Liver (tissue), 9 donors: ENCODE measurements around the gene BRD4. TPM values are rescaled to one million over a fixed set of nuclear protein-coding genes. Genes with fewer than 3 reads are reported as not detected.

Source experiments
- DNase-seq: peaks from one replicate; pipeline ENCODE4 v3.0.0-alpha.2; 2017; ENCODE audit warnings: low spot score
- H3K27ac ChIP-seq, 2 donors: one replicate each; pipeline ENCODE4 v1.7.0; 2013; ENCODE audit warnings: inconsistent platforms in 2 of 2, low read length in 2 of 2, control low read depth in 1 of 2, low read depth in 1 of 2, mild to moderate bottlenecking in 1 of 2
- H3K27me3 ChIP-seq, 4 donors: one replicate each; pipeline versions ENCODE4 v1.6.1 to v1.7.0; 2013; ENCODE audit warnings: low read length in 3 of 4, inconsistent platforms in 1 of 4, mild to moderate bottlenecking in 1 of 4, moderate library complexity in 1 of 4; ENCODE audit not compliant: control insufficient read depth in 4 of 4, insufficient read depth in 4 of 4
- H3K36me3 ChIP-seq, 4 donors: one replicate each; pipeline versions ENCODE4 v1.6.1 to v1.7.0; 2013; ENCODE audit warnings: low read length in 3 of 4, mild to moderate bottlenecking in 3 of 4, low read depth in 1 of 4, moderate library complexity in 1 of 4; ENCODE audit not compliant: control insufficient read depth in 4 of 4, insufficient read depth in 3 of 4
- H3K4me1 ChIP-seq, 4 donors: one replicate each; pipeline versions ENCODE4 v1.6.1 to v1.7.0; 2013; ENCODE audit warnings: low read length in 3 of 4, mild to moderate bottlenecking in 3 of 4, moderate library complexity in 1 of 4; ENCODE audit not compliant: control insufficient read depth in 4 of 4, insufficient read depth in 4 of 4
- H3K4me3 ChIP-seq, 3 donors: one replicate each; pipeline versions ENCODE4 v1.6.1 to v1.7.0; 2013; ENCODE audit warnings: low read length in 3 of 3, control low read depth in 1 of 3, low read depth in 1 of 3, mild to moderate bottlenecking in 1 of 3
- H3K9ac ChIP-seq, 2 donors: one replicate each; pipeline ENCODE4 v1.7.0; 2013; ENCODE audit warnings: low read length in 2 of 2, mild to moderate bottlenecking in 2 of 2, moderate library complexity in 2 of 2, control low read depth in 1 of 2, low read depth in 1 of 2
- H3K9me3 ChIP-seq, 4 donors: one replicate each; pipeline versions ENCODE4 v1.6.1 to v1.7.0; 2013; ENCODE audit warnings: low read length in 3 of 4; ENCODE audit not compliant: control insufficient read depth in 4 of 4
- EGR1 ChIP-seq, 2 donors: IDR thresholded peaks; 2 replicates each; pipeline ENCODE4 v1.6.1; 2016 to 2018; ENCODE audit warnings: antibody characterized with exemption in 2 of 2, low read depth in 2 of 2
- FOXA2 ChIP-seq: IDR thresholded peaks from 2 replicates; pipeline ENCODE4 v1.6.1; 2016; ENCODE audit warnings: antibody characterized with exemption
- GABPA ChIP-seq, 2 donors: IDR thresholded peaks in 1 of 2; conservative IDR thresholded peaks in 1 of 2; 2 replicates each; pipeline ENCODE4 v1.6.1; 2016; ENCODE audit warnings: antibody characterized with exemption in 2 of 2, mild to moderate bottlenecking in 1 of 2, moderate library complexity in 1 of 2
- HNF4A ChIP-seq, 2 donors: conservative IDR thresholded peaks; 2 replicates each; pipeline ENCODE4 v1.6.1; 2016; ENCODE audit warnings: antibody characterized with exemption in 2 of 2, mild to moderate bottlenecking in 2 of 2
- HNF4G ChIP-seq: IDR thresholded peaks from 2 replicates; pipeline ENCODE4 v1.6.1; 2016; ENCODE audit warnings: antibody characterized with exemption
- JUND ChIP-seq, 2 donors: IDR thresholded peaks; 2 replicates each; pipeline ENCODE4 v1.6.1; 2016; ENCODE audit warnings: antibody characterized with exemption in 2 of 2
- NR2F2 ChIP-seq: IDR thresholded peaks from 2 replicates; pipeline ENCODE4 v1.6.1; 2016; ENCODE audit warnings: antibody characterized with exemption
- RAD21 ChIP-seq, 2 donors: IDR thresholded peaks; 2 replicates each; pipeline ENCODE4 v1.6.1; 2016; ENCODE audit warnings: antibody characterized with exemption in 2 of 2, mild to moderate bottlenecking in 2 of 2
- SP1 ChIP-seq: IDR thresholded peaks from 2 replicates; pipeline ENCODE4 v1.6.1; 2018; ENCODE audit warnings: antibody characterized with exemption, mild to moderate bottlenecking
- TAF1 ChIP-seq: conservative IDR thresholded peaks from 2 replicates; pipeline ENCODE4 v1.6.1; 2016; ENCODE audit warnings: antibody characterized with exemption, mild to moderate bottlenecking
- YY1 ChIP-seq: IDR thresholded peaks from 2 replicates; pipeline ENCODE4 v1.6.1; 2016; ENCODE audit warnings: antibody characterized with exemption, mild to moderate bottlenecking
- WGBS: extraction: QIAGEN DNeasy Blood & Tissue Kit; methylation state at CpG from one replicate; pipeline ENCODE4 v1.1.7; 2013; 5-methylcytosine and 5-hydroxymethylcytosine counted together
- polyA plus RNA-seq, 2 donors: library from polyadenylated mRNA; stranded (reverse) in 1 of 2; unstranded in 1 of 2; fragments of 200-250 nt in 1 of 2; fragments of >200 nt in 1 of 2; fragmentation: Nextera tagmentation in 1 of 2; extraction: Ambion mirVana in 1 of 2; gene quantifications; one replicate each; pipeline versions ENCODE4 v1.2.1 to v1.2.3, GENCODE V29; 2013 to 2015
- total RNA-seq, 2 donors: library from RNA; depleted of rRNA; stranded (reverse); fragments of >200 nt; gene quantifications; one replicate each; pipeline ENCODE4 v1.2.3, GENCODE V29; 2014
- TF ChIP-seq, protein P1 (sequence below): fragments of 150-350 bp; IDR thresholded peaks from 2 replicates; pipeline ENCODE4 v1.5.1; 2017; ENCODE audit warnings: improper control_type of control experiment, low read depth, low read length; ENCODE audit not compliant: missing input control
- TF ChIP-seq, protein P2 (sequence below): IDR thresholded peaks from 2 replicates; pipeline ENCODE4 v1.6.1; 2016; ENCODE audit warnings: antibody characterized with exemption, mild to moderate bottlenecking
- TF ChIP-seq, protein P3 (sequence below): IDR thresholded peaks from 2 replicates; pipeline ENCODE4 v1.6.1; 2016; ENCODE audit warnings: antibody characterized with exemption
- TF ChIP-seq, protein P4 (sequence below): IDR thresholded peaks from 2 replicates; pipeline ENCODE4 v1.6.1; 2016; ENCODE audit warnings: antibody characterized with exemption
- TF ChIP-seq, protein P5 (sequence below): IDR thresholded peaks from 2 replicates; pipeline ENCODE4 v1.6.1; 2016; ENCODE audit warnings: antibody characterized with exemption
- donor health status: healthy.
- donor health status: healthy.
- donor health status: healthy.
- donor health status: healthy.
- donor health status: healthy.

The BRD4 gene
- total and polyA plus RNA-seq, 4 donors: 13.6 to 25.8 (median 20.5) TPM

DNA sequence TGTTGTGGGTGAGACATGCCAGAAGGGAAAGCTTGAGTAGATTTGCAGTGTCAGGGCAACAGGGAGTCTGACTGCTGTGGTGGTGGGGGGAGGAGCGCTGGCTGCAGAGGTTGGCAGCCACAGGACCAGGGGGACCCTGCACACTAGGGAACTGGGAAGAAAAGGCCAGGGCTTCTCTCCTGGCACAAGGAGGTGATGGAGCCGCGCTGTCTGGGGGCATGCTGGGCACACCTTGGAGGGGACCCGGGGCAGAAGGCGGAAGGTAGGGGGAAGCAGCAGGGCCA, 86.2 kb downstream of the BRD4 start:
- peaks cover 11 to 26% (median 22%) of the 10 kb centered on the region in 4 donors for H3K4me1 ChIP-seq
- H3K27ac ChIP-seq: no peak overlapping the region
- no peaks in the 10 kb centered on the region for H3K9me3 ChIP-seq
- TF ChIP-seq, protein P1, sequence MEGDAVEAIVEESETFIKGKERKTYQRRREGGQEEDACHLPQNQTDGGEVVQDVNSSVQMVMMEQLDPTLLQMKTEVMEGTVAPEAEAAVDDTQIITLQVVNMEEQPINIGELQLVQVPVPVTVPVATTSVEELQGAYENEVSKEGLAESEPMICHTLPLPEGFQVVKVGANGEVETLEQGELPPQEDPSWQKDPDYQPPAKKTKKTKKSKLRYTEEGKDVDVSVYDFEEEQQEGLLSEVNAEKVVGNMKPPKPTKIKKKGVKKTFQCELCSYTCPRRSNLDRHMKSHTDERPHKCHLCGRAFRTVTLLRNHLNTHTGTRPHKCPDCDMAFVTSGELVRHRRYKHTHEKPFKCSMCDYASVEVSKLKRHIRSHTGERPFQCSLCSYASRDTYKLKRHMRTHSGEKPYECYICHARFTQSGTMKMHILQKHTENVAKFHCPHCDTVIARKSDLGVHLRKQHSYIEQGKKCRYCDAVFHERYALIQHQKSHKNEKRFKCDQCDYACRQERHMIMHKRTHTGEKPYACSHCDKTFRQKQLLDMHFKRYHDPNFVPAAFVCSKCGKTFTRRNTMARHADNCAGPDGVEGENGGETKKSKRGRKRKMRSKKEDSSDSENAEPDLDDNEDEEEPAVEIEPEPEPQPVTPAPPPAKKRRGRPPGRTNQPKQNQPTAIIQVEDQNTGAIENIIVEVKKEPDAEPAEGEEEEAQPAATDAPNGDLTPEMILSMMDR: no peak
- TF ChIP-seq FOXA2 (no peak), GABPA (IDR thresholded peaks at IDR 0.05 in 1 of 2, conservative IDR thresholded peaks at IDR 0.05 in 1 of 2) (no peak), HNF4G (no peak), YY1 (no peak), HNF4A (conservative IDR thresholded peaks at IDR 0.05) (no peak), EGR1 (IDR thresholded peaks at IDR 0.05; ENCODE audit: low read depth in 2 of 2) (no peak), TAF1 (no peak), JUND (IDR thresholded peaks at IDR 0.05) (no peak)
- TF ChIP-seq, protein P2, sequence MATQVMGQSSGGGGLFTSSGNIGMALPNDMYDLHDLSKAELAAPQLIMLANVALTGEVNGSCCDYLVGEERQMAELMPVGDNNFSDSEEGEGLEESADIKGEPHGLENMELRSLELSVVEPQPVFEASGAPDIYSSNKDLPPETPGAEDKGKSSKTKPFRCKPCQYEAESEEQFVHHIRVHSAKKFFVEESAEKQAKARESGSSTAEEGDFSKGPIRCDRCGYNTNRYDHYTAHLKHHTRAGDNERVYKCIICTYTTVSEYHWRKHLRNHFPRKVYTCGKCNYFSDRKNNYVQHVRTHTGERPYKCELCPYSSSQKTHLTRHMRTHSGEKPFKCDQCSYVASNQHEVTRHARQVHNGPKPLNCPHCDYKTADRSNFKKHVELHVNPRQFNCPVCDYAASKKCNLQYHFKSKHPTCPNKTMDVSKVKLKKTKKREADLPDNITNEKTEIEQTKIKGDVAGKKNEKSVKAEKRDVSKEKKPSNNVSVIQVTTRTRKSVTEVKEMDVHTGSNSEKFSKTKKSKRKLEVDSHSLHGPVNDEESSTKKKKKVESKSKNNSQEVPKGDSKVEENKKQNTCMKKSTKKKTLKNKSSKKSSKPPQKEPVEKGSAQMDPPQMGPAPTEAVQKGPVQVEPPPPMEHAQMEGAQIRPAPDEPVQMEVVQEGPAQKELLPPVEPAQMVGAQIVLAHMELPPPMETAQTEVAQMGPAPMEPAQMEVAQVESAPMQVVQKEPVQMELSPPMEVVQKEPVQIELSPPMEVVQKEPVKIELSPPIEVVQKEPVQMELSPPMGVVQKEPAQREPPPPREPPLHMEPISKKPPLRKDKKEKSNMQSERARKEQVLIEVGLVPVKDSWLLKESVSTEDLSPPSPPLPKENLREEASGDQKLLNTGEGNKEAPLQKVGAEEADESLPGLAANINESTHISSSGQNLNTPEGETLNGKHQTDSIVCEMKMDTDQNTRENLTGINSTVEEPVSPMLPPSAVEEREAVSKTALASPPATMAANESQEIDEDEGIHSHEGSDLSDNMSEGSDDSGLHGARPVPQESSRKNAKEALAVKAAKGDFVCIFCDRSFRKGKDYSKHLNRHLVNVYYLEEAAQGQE: no peak
- TF ChIP-seq, protein P3, sequence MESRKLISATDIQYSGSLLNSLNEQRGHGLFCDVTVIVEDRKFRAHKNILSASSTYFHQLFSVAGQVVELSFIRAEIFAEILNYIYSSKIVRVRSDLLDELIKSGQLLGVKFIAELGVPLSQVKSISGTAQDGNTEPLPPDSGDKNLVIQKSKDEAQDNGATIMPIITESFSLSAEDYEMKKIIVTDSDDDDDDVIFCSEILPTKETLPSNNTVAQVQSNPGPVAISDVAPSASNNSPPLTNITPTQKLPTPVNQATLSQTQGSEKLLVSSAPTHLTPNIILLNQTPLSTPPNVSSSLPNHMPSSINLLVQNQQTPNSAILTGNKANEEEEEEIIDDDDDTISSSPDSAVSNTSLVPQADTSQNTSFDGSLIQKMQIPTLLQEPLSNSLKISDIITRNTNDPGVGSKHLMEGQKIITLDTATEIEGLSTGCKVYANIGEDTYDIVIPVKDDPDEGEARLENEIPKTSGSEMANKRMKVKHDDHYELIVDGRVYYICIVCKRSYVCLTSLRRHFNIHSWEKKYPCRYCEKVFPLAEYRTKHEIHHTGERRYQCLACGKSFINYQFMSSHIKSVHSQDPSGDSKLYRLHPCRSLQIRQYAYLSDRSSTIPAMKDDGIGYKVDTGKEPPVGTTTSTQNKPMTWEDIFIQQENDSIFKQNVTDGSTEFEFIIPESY: no peak
- whole genome bisulfite sequencing: 97% methylated on average over 5 of the region's 5 CpGs
- no peak overlapping the region for H3K9ac ChIP-seq
- H3K27me3 ChIP-seq: no peaks in the 10 kb centered on the region
- H3K36me3 ChIP-seq: peaks cover 8 to 57% (median 22%) of the 10 kb centered on the region in 4 donors
- DNase-seq: no peak
- no peak overlapping the region for H3K4me3 ChIP-seq

DNA sequence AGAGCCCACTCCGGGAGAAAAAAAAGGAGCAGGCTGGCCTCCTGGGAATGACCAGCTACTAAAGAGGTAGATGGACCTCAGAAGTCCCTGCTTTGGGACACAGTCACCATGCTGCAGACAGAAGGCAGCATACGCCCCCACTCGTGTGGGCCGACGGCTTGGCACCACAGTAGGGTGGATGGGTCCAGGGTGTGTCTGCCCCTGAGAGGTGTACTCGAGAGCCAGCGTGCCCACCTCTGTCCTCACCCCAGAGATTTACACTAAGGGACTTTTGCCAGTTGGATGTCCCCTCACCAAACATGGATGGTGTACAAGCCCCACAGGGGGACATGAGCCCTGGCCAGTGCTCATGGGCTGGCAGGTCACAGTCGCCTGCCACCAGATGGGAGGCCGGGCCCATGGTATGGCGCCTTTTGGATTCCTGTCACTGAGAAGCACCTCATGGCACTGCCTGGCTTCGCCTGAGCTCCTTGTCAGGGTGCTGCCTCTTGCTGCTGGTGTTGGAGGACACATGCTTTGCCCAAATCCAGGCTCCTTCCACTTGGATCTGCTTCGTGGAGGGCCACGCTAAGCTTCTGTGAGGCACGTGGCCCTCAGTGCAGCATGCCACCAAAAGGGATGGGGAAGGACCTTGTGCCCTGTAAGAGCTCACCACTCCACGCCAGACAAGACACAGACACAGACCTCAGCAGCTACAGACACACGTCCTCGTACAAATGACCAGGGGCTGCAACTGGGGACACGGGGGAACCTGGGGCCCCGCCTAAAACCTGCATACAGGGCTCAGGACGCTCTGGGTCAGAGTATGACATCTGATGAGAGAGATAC, 86.8 kb downstream of the BRD4 start:
- DNase-seq: no peak
- no peaks in the 10 kb centered on the region for H3K9me3 ChIP-seq
- H3K4me1 ChIP-seq: peaks cover 11 to 26% (median 22%) of the 10 kb centered on the region in 4 donors
- no peak overlapping the region for H3K4me3 ChIP-seq
- H3K9ac ChIP-seq: no peak overlapping the region
- H3K27ac ChIP-seq: no peak overlapping the region
- peaks cover 8 to 59% (median 22%) of the 10 kb centered on the region in 4 donors for H3K36me3 ChIP-seq
- no peaks in the 10 kb centered on the region for H3K27me3 ChIP-seq
- WGBS: 94% methylated on average over 20 of the region's 20 CpGs
- TF ChIP-seq EGR1 (IDR thresholded peaks at IDR 0.05; ENCODE audit: low read depth in 2 of 2) (no peak), RAD21 (IDR thresholded peaks at IDR 0.05) (no peak), JUND (IDR thresholded peaks at IDR 0.05) (no peak), SP1 (no peak), YY1 (no peak), HNF4G (no peak), NR2F2 (no peak), GABPA (IDR thresholded peaks at IDR 0.05 in 1 of 2, conservative IDR thresholded peaks at IDR 0.05 in 1 of 2) (no peak), FOXA2 (no peak), TAF1 (no peak)
- TF ChIP-seq, protein P4, sequence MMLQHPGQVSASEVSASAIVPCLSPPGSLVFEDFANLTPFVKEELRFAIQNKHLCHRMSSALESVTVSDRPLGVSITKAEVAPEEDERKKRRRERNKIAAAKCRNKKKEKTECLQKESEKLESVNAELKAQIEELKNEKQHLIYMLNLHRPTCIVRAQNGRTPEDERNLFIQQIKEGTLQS: no peak
- TF ChIP-seq, protein P1: no peak
- TF ChIP-seq, protein P3: no peak
- TF ChIP-seq, protein P5, sequence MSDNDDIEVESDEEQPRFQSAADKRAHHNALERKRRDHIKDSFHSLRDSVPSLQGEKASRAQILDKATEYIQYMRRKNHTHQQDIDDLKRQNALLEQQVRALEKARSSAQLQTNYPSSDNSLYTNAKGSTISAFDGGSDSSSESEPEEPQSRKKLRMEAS: no peak
